GM21717 (cell line): Measurements from ENCODE around the gene SPDYE3.
"Not testable (repeated sequence)": the region's sequence is repeated elsewhere in the genome, so short reads cannot be mapped to it uniquely, and the experiment has no call there.

Experiments used
- ATAC-seq: cut with Tn5 transposase; IDR thresholded peaks from one replicate; pipeline ENCODE4 v1.9.1; 2021; ENCODE audit warnings: mild to moderate bottlenecking, moderate library complexity; ENCODE audit not compliant: unreplicated experiment

Gene SPDYE3, protein sequence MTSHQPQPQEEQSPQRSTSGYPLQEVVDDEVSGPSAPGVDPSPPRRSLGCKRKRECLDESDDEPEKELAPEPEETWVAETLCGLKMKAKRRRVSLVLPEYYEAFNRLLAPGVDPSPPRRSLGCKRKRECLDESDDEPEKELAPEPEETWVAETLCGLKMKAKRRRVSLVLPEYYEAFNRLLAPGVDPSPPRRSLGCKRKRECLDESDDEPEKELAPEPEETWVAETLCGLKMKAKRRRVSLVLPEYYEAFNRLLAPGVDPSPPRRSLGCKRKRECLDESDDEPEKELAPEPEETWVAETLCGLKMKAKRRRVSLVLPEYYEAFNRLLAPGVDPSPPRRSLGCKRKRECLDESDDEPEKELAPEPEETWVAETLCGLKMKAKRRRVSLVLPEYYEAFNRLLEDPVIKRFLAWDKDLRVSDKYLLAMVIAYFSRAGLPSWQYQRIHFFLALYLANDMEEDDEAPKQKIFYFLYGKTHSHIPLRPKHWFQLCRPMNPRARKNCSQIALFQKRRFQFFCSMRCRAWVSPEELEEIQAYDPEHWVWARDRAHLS

DNA sequence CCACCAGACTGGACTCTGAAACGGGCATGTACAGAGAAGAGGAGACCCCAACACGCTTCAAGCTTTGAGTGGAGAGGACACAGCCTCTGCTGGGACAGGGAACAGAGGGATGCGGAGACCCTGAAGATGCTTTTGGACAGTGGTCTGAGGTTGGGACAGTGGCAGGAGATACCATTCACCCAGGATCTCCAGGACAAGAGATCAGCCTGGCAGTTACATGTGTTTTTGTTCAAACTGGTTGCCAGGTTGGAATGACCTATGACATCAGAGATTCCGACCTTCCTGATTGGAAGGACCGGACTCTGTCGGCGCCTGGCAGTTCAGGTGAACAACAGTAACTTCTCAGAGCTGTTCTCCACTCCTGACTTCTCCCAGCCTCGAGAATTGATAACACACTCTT is at the start of gene SPDYE3:
Gene SPDYE3, plus strand, starts transcription at position 301 of the 400 bp plus-strand sequence. CDS start 184 bp downstream, outside the sequence.
- not testable (repeated sequence) for ATAC-seq

DNA sequence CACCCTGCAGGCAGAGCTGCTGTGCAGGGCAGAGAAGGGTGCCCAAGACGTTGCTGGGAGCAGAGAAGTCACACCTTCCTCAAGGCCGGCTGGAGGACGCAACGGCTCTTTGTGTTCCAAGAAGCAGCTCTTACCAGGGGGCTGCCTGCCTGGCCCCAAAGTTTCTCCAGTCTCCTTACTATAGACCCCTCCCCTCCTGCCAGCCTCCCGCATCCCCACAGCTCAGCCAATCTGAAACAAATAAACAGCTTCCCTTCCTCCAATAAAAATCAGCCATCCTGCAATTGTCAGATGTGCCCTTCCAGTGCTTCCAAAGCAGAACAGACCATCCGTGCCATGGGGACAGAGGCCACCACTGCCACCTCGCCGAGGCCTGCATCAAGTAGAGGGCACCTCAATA is 47.5 kb upstream of the SPDYE3 start:
- ATAC-seq, result not testable (repeated sequence)

DNA sequence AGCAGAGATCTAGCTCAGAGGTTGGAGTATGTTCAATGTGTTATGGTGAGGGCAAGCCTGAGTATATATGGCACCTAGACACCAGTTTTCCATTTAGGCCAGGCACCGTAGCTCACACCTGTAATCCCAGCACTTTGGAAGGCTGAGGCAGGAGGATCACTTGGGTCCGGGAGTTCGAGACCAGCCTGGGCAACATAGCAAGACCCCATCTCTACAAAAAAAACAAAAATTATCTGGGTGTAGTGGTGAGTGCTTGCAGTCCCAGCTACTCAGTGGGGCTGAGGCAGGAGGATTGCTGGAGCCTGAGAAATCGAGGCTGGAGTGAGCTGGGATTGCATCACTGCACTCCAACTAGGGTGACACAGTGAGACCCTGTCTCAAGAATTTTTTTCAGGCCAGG is 44.6 kb upstream of the SPDYE3 start:
- ATAC-seq, result not testable (repeated sequence)

DNA sequence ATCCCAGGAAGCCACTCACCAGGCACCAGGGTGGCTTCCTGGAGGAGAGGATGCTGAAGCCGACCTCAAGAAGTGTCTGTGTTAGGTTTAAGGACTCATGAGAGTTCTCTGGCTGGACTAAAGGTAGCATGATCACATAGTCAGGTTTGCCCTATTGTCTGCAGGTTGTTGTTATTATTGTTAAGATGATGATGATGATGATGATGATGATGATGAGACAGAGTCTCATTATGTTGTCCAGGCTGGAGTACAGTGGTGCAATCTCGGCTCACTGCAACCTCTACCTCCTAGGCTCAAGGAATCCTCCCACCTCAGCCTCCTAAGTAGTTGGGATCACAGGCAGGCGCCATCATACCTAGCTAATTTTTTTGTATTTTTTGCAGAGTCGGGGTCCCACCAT is 43.3 kb upstream of the SPDYE3 start:
- not testable (repeated sequence) for ATAC-seq

DNA sequence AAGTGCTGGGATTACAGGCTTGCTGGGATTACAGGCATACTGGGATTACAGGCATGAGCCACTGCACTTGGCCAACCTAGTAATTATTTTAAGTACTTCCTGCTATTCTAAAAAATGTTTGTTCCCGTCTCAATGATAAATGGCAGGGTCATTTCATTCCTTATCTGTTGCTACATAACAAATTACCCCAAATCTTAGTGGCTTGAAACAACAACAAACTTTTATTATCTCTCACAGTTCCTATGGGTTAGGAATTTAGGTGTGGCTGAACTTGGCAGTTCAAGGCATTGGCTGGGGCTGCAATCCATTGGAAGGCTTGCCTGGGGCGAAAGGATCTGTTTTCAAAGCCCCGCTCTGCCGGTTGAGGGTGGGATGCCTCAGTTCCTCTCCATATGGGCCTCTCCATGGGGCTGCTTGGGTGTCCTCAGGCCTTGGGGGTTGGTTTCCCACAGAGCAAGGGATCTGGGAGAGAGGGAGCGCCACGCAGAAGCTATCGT is 42.8 kb upstream of the SPDYE3 start:
- ATAC-seq, result not testable (repeated sequence)

DNA sequence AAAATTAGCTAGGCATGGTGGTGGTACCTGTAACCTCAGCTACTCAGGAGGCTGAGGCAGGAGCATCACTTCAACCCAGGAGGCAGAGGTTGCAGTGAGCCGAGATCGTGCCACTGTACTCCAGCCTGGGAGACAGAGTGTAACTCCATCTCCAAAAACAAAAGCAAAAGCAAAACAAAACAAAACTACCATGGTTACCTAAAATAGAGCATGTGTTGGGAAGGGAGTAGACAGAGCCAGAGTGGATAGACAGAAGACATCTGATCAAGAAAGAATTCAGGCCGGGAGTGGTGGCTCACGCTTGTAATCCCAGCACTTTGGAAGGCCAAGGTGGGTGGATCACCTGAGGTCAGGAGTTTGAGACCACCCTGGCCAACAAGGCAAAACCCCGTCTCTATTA is 41.7 kb upstream of the SPDYE3 start:
- ATAC-seq, result not testable (repeated sequence)

DNA sequence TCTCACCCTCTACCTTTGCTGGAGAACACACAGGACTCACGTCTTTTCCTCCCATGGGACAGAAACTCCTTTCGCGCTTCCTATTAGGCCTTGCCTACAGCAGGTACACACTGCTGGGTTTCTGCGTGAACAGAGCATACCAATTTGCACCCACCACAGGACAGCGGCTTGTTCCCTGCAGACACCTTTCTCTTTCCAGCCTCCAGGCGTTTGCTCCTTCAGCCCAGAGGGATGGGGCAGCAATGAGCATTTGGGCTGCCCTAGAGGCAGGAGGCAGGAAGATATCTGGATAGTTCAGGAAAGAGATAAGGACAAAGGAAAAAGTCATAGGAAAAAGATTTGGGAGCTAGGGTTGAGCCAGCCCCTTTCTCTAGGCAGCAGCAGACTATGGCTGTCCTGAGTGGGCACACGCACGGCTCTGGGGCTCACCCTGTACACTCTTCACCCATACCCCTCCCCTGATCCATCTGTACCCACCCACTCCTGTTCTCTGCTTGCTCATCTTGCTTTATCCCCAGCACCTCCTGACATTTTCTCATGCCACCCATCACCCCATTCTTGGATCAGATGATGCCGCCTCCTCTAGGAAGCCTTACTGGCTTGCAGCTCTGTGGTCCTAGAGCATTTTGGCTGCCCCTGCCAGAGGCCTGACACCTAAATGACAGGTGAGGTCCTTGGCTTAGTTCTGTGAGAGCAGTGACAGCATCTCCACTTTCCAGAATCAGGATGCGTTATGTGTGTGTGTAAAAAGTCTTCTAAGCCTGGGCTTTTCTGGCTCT is 40.7 kb upstream of the SPDYE3 start:
- ATAC-seq, result no peak

DNA sequence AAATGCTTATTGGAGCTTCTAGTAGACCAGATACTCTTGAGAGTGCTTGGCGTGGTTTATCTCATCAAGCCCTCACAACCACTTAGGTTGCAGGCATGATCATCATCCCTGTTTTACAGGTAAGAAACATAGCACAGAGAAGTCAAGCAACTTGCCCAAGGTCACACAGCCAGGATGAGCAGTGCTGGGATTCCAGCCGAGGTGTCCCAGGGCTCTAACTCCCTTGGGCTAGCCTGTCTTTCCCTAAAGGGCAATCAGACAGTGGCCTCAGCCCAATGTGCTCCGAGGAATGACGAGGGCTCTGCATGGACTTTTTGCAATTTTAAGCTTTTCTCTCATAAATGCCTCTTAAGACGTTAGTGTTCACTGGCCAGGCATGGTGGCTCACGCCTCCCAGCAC is 39.9 kb upstream of the SPDYE3 start:
- no peak for ATAC-seq

DNA sequence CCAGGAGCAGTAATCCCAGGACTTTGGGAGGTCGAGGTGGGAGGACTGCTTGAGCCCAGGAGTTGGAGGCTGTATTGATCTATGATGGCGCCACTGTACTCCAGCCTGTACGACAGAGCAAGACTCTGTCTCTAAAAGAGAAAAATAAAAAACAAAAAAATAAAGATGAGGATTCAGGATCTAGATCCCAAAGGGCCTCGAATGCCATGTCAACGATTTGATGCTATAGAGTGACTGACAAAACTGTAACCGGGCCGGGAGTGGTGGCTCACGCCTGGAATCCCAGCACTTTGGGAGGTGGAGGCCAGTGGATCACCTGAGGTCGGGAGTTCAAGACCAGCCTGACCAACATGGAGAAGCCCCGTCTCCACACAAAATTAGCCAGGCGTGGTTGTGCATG is 38.6 kb upstream of the SPDYE3 start:
- ATAC-seq, result not testable (repeated sequence)

DNA sequence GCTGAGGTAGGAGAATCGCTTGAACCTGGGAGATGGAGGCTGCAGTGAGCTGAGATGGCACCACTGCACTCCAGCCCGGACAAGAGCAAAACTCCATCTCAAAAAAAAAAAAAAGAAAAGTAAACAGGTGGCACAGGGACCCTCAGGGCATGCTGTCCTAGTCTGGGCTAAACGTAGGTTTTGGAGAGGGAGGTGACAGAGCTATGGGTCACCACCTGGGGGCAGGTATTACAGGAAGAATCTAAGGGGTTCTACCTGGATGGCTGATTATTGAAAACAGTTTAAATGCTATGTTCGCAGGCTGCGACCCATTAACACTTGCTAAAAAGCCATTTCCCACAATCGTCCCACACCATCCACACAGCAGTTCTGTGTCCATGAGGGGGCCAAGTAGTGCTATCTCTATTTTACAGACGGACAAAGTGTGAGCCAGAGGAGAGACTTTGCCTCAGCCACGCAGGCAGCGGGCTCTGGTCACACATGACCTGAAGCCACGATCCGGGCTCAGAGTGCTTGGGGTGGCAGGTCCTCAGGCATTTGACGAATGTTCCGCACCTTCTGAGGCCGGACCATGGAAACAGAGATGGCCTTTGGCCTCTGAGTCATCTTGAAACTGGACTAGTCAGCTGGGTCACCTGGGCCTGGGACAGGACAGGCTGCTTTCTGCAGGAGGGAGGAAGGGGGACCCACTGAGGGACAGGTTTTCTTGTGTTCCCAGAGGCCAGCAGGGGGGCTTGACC is 38.0 kb upstream of the SPDYE3 start:
- not testable (repeated sequence) for ATAC-seq

DNA sequence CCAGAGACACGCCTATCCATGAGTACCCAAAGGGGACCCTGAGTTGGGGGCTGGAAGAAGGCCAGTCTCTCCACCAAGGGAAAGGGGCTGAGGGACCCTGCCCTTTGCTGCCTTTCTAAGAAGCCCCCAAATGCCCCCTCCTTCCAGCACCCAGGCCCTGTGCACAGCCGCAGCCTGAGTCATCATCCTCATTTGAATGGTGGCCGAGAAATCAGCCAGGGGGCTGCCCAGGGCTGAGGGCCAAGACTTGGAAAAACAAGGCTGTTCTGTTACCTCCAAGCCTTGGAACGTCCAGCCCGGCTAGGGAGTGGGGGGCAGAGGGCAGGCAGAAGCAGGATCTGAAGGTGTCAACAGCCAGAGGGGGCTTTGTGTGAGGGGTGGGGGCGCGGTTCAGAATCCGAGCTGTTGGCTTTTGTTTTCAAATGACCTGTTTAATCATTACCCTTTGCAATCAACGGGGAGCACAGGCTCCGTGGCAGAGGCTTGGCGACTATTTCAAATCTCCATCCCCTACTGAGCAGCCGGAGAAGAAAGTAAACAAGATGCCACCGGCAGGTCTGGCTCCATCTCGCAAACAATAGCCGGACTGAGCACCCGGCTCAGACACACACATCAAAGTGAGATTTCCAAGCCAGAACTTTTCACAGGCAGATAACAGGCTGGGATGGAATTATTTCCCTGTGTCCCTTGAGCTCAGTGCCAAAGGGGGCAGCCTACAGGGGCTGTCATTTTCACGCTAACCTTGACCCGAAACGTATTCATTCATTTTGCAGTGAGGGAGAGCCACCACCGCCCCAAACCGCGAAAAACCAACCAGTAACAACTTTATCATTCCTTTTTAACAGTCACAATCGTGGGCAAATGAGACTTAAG is 37.2 kb upstream of the SPDYE3 start:
- not testable (repeated sequence) for ATAC-seq

DNA sequence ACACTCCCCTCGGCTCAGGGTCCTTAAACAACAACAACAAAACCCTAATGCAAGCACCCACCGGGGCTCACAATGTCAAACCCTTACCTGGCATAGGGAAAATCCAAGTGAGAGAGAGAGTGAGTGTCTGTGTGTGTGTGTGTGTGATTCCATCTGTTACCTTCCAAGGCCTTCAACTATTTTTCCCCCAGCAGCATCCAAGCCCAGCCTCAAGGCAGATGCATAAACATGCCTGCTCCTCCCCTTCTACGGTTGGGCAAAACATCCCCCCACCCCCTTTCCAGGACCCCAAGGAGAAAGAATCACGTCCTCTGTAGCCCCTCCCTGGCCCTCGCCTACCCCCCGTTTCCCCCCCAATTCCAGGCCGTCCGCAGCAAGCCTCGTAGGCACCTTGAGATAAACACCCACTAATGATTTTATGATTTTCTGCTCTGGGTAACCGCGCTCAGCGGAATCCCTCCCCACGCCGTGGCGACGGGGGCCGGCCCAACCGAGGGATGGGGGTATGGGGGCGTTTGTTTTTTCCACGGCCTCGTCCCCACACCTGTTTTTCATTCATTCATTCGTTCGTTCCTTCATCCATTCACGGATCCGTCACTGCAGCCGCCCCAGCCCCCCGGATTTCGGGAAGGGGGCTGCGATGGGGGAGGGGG is 36.4 kb upstream of the SPDYE3 start:
- not testable (repeated sequence) for ATAC-seq

DNA sequence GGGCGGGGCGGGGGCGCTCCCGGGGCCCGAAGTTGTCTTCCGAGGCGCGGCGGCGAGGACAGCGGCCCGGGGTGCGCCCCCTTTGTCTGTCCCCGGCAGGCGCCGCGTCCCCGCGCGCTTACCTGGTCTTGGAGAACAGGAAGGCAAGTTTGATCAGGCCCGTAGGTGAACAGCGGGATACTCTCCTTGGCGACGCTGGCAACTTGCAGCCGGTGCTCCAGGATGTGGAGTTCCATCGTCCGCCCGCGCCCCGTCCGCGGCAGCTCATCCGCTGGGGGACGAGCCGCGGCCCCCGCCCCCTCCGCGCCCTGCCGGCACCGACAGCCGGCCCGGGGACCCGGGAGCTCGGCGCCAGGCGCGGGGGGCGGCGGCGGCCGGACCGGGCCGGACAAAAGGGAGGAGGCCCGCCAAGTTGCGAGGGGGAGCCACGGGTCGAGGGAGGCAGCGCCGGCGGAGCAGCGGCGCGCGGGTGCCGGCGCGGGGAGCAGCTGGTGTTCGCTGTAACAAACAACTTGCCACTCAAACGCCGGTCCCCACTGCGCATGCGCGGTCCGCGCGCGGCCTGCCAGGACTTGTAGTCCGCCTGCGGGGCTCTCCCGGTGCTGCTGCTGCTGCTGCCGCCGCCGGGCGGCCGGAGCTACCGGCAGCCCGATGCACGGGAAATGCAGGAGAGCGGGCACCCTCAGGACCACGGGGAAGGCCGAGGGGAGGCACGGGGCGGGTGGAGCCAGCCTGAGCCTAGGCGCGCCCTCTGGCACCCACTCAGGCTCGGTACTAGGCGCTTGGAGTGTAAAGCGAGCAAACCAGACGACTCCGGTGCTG is 35.6 kb upstream of the SPDYE3 start:
- ATAC-seq, result peak; percentile 77

DNA sequence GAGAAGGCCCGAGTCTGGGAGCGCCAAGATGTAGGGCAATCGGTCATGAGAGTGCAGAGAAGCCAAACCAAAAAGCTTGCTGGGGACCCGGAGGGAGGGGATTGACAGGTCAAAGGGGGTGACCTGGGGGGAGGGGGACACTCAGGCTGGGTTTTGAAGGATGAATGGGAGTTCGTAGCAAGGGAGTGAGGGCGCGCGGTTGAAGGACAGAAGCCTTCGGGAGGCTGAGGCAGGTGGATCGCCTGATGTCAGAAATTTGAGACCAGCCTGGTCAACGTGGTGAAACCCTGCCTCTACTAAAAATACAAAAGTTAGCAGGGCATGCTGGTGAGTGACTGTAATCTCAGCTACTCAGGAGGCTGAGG is 35.0 kb upstream of the SPDYE3 start:
- ATAC-seq, result not testable (repeated sequence)

DNA sequence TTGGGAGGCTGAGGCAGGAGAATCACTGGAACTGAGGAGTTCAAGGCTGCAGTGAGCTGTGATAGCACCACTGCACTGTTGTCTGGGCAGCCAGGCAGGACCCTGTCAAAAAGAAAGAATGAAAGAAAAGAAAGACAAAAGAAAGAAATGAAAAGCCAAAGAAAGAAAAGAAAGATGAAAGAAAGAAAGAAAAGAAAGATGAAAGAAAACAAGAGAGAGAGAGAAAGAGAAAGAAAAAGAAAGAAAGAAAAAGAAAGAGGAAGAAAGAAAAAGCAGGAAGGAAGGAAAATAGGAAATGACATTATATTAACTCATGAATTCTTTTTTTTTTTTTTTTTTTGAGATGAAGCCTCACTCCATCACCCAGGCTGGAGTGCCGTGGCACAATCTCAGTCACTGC is 32.4 kb upstream of the SPDYE3 start:
- ATAC-seq, result no peak

DNA sequence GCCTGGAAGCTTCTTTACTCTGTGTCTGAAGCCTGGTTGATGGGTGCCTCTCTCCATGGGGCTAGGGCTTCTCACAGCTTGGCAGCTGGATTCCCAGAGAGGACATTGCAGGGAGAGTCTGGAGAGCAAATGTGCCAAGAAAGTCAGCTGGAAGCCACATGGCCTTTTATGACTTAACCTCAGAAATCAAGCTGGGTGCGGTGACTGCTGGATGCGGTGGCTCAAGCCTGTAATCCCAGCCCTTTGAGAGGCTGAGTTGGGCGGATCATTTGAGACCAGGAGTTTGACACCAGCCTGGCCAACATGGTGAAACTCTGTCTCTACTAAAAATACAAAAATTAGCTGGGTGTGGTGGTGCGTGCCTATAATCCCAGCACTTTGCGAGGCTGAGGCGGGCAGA is 31.4 kb upstream of the SPDYE3 start:
- not testable (repeated sequence) for ATAC-seq

DNA sequence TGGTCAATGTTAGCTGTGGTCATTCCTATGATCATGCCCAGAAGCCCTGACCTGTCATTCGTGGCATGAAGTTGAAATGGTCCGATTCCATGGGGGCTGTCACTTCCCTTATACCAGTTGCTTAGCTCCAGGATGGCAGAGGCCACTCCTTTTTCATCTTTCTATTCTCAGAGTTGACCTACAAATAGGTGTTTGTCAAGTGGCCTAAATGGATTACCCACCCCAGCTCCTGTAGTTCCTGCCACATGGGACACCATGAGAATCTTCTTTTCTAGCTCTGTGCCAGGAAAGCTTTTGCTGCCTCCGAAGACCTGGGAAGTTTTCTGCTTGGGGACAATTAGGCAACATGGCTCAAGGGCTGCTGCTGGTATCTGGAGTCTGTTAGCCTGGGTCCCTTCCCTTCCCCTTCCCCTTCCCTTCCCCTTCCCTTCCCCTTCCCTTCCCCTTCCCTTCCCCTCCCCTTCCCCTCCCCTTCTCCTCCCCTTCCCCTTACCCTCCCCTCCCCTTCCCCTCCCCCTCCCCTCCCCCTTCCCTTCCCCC is 25.4 kb upstream of the SPDYE3 start:
- ATAC-seq, result not testable (repeated sequence)

DNA sequence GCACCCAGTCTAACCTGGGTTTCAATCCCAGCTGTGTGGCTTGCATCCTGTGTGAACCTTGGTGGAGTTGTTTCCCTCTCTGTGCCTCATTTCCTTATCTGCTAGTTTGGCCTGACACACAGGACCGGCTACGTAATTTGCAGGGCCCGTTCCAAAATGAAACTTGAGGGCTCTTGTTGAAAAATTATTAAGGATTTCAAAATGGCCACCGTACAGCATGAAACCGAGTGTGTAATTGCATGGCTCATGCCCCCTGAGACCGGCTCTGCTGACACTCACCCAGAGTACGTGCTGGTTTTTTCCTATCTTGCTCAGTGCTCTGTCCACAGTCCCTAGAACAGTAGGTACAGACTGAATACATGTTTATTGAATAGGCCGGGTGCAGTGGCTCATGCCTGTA is 24.4 kb upstream of the SPDYE3 start:
- not testable (repeated sequence) for ATAC-seq
